HG03469 (cell line): ENCODE data around the gene PRKD2.
"Not testable (repeated sequence)": the region's sequence is repeated elsewhere in the genome, so short reads cannot be mapped to it uniquely, and the experiment has no call there.

Experiments
- ATAC-seq: cut with Tn5 transposase; IDR thresholded peaks from one replicate; pipeline ENCODE4 v1.9.1; 2021; ENCODE audit warnings: mild to moderate bottlenecking, moderate library complexity, moderate number of reproducible peaks; ENCODE audit not compliant: unreplicated experiment

The PRKD2 gene

GRCh38 chr19:46635920-46636761 lies 80.8 kb downstream of the PRKD2 start, which contains the start of gene GNG8:
Gene GNG8 (minus strand): TSS chr19:46636202. CDS start chr19:46634682, 1,520 bp downstream.
- no peak for ATAC-seq

GRCh38 chr19:46634656-46635218 lies 82.2 kb downstream of the PRKD2 start:
- no peak for ATAC-seq

GRCh38 chr19:46634045-46634655 lies 82.8 kb downstream of the PRKD2 start:
- peak; percentile 48 for ATAC-seq

- no peak for ATAC-seq
Observed at GRCh38 chr19:46633130-46633529, 83.8 kb downstream of the PRKD2 start.

GRCh38 chr19:46631481-46631880 lies 85.4 kb downstream of the PRKD2 start:
- no peak for ATAC-seq

- no peak for ATAC-seq
Observed at GRCh38 chr19:46630586-46631205, 86.2 kb downstream of the PRKD2 start.

GRCh38 chr19:46629546-46630025 lies 87.3 kb downstream of the PRKD2 start:
- ATAC-seq, result no peak

GRCh38 chr19:46628970-46629369 lies 87.9 kb downstream of the PRKD2 start:
- not testable (repeated sequence) for ATAC-seq

- ATAC-seq, result no peak
Observed at GRCh38 chr19:46626446-46626845, 90.5 kb downstream of the PRKD2 start.

- ATAC-seq, result no peak
Observed at GRCh38 chr19:46625731-46626130, 91.2 kb downstream of the PRKD2 start.

- no peak for ATAC-seq
Observed at GRCh38 chr19:46624958-46625661, 91.8 kb downstream of the PRKD2 start, which contains the start of gene PTGIR. Gene PTGIR (minus strand): TSS chr19:46625089. CDS start chr19:46624225, 864 bp downstream.
